Stimulated activated CD8-positive, alpha-beta memory T cell treated with anti-CD3 and anti-CD28 coated beads, Interleukin-4, amount 100 ng/mL, for 48 hours (primary cell): Measurements from ENCODE around the gene PHC1.
"Not testable (repeated sequence)": the region's sequence is repeated elsewhere in the genome, so short reads cannot be mapped to it uniquely, and the experiment has no call there.

Experiments
- DNase-seq: peaks from one replicate; pipeline ENCODE4 v3.0.0-alpha.2; 2020

Gene PHC1

GRCh38 chr12:8914033-8914715, at the start of gene PHC1:
PHC1 (plus strand) TSS chr12:8914509; CDS start chr12:8917678, 3,169 bp downstream.
- peak; percentile 78 for DNase-seq

DNA sequence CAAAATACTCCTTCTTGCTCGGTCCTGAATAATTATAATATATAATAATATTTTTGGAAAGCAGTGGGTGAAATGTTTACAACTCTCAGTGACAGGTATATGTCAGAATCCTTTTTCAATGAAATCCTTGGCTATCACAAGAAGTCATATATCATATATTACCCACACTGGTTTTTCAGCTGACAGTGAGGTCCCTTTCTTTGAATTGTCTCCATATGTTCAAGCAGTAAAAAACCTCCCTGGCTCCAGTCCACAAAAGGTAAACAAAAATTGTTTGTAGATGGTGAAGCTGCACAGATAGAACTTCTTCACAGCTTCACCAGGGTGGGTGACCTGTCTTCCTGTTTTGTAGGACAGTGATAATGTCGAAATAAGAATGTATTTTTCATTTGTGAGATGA, 47.9 kb upstream of the PHC1 start:
- no peak for DNase-seq

- no peak for DNase-seq
Measured at GRCh38 chr12:8867009-8867408, 47.3 kb upstream of the PHC1 start.

- DNase-seq, result no peak
Measured at GRCh38 chr12:8867786-8868185, 46.5 kb upstream of the PHC1 start.

GRCh38 chr12:8870586-8870985, 43.7 kb upstream of the PHC1 start:
- DNase-seq, result no peak

DNA sequence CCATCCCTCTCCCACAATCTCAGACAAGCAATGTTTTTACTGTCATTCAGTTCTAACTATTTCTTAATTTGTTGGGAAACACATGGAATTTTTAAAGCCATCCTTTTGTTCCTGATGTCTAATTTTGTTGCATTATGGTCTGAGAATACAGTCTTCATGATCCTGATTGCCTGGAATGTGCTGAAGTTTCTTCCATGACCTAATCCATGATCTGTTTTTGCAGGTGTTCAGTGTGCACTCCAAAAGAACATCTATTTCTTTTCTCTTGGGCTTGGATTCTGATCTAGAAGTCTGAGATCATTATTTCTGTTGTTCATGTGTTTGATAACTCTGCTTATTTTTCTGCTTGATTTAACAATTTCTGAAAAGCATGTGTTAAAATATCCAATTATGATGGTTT, 43.2 kb upstream of the PHC1 start:
- no peak for DNase-seq

DNA sequence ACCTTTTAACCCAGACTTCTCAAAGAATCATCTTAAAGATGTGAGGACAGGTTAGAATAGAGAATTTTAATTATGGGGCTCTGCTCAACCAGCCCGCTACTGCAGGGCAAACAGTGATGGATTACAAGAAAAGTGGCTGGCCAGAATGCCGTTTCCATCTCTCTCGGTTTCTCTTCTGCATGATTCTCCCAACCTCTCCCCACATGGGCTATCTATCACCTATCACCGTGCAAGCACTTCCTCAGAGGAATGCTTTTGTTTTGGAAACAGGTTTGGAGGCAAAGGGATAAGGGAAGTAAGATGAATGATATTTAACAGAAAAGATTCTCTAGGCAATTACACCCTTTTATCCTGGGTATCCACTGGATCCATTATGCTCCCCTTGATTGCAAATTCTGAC, 37.4 kb upstream of the PHC1 start:
- DNase-seq, result no peak

DNA sequence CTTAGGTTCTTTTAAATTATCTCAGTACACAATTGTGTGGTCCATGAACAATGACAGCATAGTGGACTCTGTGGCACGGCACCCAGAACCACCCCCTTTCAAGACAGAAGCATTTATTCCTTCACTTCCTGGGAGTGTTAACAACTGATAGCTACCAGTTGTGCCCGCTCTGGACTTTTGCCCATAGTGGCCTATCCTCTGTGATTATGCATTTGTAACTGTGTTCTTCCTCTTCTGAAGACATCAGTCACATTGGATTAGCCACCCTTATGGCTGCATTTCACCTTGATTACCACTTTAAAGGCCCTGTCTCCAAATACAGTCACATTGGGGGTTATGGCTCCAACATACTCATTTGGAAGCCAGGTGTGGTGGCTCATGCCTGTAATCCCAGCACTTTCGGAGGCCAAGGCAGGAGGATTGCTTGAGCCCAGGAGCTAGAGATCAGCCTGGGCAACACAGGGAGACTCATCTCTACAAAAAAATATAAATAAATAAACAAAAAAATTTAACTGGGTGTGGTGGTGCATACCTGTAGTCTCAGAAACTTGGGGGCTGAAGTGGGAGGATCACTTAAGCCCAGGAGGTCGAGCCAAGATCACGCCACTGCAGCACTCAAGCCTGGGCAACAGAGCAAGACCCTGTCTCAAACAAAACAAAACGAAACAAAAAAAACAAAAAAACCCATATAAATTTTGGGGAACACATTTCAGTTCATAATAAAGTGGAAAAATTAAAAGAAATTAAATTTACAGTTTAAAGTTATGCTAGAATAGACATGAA, 27.6 kb upstream of the PHC1 start:
- no peak for DNase-seq

DNA sequence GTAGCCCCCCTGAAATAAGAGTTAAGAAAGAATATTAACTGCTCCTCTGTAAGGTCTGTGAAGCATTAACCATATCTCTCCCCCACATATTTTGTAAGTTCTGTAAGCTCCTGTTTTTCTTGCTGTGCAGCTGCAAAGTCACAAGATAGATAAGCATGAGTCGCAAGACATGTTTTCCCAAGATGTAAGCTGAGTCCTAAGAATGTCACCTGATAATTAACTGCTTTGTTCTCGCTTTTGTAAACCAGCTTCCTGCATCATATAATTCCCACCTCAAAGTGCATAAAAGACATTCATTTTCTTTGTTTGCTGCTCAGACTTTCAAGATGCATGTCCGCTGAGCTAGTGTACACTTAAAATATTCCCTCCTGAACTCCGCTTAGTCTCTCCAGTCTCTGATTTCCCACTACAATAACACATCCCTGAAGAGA, 27.0 kb upstream of the PHC1 start:
- no peak for DNase-seq

DNA sequence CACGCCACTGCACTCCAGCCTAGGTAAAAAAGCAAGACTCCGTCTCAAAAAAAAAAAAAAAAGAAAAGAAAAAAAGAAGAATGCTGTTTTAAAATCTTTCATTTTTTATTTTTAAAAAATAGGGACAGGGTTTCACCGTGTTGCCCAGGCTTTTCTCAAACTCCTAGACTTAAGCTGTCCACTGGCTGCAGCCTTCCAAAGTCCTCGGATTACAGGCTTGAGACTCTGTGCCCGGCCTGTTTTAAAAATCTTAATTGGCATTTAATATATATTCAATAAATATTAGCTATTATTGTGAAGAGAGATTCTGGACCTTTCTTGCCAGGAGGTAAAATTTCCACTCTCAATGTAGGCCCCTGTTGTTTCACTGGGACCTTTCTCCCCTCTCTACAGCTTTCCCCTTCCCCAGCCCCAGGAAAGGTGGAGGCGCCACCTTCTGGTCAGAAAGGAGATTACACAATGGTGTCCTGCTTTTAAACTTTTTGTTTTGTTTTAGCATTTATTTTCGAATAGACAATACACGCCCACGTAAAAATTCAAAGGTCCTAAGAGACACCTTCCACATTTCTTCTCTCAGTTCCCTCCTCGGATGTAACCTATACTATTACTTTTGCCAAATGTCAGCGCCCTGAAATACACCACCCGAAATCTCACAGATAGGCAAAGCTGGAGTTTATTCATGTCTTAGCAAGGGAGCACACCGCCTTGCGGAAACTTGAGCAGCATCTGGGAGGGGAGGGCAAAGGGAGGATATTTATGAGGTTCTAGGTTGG, 23.8 kb upstream of the PHC1 start:
- DNase-seq, result peak; percentile 64

GRCh38 chr12:8891976-8892375, 22.3 kb upstream of the PHC1 start:
- DNase-seq, result no peak

DNA sequence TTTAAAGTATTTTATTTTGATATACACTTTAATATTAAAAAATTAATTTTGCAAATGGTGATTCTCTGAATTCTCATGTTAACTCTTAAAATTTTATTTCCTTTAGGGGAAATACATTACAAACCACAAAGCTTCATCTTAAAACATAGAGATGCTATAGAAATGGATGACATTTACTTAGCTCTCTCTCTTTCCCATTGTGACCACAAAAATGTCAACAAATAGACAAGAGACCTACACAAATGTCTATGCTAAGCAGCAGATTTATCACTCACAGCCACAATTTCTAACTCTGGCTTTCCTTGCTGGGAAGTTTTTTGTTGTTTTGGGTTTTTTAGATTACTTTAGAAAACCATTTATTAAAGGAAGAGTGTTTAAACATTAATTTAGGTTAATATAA, 19.9 kb upstream of the PHC1 start:
- DNase-seq, result no peak

DNA sequence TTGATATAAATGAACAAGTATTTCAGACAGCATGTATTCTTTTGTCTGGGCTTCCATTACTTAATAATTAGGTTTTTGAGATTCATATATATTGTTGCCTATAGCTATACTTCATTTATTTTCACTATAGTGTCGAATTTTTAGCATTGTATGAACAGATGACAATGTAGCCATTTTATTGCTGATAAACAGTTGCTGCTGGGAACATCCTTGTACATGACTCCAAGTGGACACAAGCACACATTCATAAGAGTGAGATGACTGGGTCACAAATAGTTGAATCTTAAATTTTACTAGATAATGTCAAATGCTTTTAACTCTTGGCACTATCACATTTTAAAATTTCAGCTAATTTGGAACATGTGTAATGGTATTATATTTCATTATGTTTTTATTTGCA, 19.3 kb upstream of the PHC1 start:
- DNase-seq, result no peak

GRCh38 chr12:8897081-8897480, 17.2 kb upstream of the PHC1 start:
- no peak for DNase-seq

- DNase-seq, result no peak
Measured at GRCh38 chr12:8899830-8900229, 14.5 kb upstream of the PHC1 start.

DNA sequence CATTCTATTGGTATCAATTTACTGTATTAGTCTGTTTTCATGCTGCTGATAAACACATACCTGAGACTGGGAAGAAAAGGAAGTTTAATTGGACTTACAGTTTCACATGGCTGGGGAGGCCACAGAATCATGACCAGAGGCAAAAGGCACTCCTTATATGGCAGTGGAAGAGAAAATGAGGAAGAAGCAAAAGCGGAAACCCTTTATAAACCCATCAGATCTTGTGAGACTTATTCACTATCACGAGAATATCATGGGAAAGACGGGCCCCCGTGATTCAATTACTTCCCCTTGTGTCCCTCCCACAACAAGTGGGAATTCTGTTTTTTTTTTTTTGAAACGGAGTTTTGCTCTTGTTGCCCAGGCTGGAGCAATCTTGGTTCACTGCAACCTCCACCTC, 11.6 kb upstream of the PHC1 start:
- DNase-seq, result not testable (repeated sequence)

GRCh38 chr12:8903646-8904045, 10.7 kb upstream of the PHC1 start:
- DNase-seq, result no peak

GRCh38 chr12:8904665-8905064, 9.6 kb upstream of the PHC1 start:
- DNase-seq, result no peak

- DNase-seq, result no peak
Measured at GRCh38 chr12:8905546-8905945, 8.8 kb upstream of the PHC1 start.

DNA sequence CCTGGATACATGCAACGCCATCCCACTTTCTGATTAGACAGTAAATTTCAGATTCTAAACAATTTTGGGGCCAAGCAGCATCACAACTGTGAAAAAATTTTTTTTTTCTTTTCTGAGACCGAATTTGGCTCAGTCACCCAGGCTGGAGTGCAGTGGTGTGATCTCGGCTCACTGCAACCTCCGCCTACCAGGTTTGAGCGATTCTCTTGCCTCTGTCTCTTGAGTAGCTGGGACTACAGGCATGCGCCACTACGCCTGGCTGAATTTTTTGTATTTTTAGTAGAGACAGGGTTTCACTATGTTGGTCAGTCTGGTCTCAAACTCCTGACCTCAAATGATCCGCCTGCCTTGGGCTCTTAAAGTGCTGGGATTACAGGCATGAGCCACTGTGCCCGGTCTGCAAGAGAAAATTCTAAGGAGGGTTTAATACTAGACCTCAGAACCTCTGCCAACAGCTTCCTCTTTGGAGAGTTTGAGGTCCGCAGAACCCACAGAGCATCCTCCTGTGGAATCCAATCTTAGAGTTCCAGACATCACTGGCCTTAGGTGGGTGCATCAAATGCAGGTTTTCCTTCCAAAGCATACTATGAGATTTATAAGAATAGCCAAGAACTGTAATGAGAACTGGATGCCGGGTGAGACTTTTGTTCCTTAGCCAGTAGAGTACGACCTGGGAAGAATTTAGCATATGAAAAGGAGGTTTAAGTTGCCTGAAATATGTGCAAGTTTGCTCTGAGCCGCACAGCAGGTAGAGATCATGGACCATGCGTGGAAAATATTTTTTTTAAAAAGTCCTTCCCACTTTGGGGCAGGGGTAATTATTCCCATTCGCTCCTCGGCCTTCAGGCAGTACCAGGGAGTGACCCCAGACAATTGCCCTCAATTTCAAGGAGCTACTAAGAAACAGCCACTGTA, 7.8 kb upstream of the PHC1 start:
- DNase-seq, result no peak

DNA sequence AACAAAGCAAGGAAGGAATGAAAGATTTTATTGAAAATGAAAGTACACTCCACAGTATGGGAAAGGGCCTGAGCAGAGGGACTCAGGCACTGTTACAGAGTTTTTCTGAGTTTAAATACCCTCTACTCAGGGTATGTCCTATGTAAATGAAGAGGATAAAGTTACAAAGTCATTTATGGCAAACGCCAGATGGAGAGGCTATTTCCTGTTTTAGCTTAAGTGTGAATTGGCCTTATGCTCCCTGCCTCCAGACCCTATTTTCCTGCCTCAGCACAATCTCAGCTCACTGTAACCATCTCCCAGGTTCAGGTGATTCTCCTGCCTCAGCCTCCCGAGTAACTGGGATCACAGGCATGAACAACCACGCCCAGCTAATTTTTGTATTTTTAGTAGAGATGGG, 6.8 kb upstream of the PHC1 start:
- no peak for DNase-seq

- DNase-seq, result no peak
Measured at GRCh38 chr12:8909752-8910151, 4.6 kb upstream of the PHC1 start.
